Measurements from ENCODE around the gene OPN4. TPM values are rescaled to one million over a fixed set of nuclear protein-coding genes. Genes with fewer than 3 reads are reported as not detected.

OPN4 gene
- total RNA-seq, 1 donor from 2014 or later: not detected

DNA sequence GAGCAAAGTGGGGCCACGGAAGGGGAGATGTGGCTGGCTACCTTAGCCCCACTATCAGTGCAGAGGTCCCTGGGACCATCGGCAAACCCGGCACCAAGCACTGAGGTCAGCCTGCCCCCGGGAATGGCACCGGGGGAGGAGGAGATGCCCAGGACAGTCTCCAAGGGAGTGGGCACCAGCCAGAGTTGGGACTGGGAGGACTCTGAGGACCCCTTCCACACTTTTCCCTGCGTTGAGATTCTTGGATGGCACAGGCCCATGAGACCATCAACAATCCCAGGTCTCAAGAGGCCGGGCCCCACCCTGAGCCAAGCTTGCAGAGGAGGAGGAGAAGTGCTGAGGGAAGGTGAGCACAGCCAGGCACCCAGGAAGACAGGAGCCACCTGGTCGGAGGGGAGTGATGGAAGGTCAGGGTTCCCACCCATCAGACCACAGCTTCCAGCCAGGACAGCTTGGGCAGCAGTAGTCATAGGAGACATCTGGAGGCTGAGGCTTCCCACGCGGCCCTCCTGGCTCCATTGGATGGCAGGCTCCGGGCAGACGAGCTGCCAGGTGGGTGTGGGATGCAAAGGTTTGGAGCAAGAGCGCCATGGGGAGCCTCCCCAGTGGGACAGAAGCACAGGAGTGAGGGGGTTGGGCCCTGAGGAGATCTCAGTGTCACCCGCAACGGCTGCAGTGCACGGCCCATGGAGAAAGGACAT lies 2.6 kb upstream of the OPN4 start:
- Mint-ChIP-seq H3K4me1 (no peaks in the 10 kb centered on the region), H3K27me3 (no peaks in the 10 kb centered on the region), H3K4me3 (no peak overlapping the region), H3K27ac (no peak overlapping the region), H3K36me3 (ENCODE audit: low read depth) (no peaks in the 10 kb centered on the region), H3K9me3 (no peaks in the 10 kb centered on the region)
- DNase-seq: no peak
- intact Hi-C loops (cut with micrococcal nuclease): no loop called here

DNA sequence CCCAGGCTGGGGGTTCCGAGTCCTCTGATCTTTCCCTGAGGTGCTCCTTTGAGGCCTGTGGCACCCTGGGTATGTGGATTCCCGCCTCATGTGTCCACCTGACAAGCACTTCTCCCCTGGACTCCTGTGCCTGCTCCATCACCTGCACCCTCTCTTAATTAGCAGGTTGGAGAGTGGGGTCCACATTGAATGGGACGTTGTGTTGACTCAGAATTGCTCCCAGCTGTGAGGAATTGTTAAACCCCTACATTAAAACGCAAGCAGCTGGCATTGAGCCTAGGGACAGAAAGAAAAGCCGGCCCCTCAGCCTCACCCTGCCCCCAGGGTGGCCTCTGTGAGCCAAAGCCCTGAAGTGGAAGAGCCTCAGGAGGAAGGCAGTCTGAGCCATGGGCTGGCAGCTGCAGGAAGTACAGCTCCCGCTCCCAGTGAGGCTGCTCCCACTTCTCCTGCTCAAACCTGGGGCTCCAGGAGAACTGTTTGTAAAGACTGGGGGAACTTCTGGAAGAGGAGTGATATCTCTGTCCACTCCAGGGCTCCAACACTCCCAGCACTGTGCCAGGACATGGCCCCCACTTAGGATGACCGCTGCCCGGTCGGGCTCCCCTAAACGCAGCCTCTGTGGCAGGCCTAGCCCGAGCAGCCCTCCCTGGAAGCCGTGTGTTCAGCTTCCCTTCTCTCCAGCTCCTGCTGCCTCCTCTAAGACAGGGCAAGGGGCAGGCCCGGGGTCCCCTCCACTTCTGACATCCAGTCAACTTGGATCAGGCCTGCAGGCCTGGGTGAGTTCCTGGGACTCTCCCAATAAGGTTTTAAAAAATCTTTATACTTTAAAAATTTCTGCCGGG lies 1.8 kb upstream of the OPN4 start:
- no peak overlapping the region for H3K4me3 Mint-ChIP-seq
- no peaks in the 10 kb centered on the region for H3K9me3 Mint-ChIP-seq
- H3K36me3 Mint-ChIP-seq (ENCODE audit: low read depth): no peaks in the 10 kb centered on the region
- no peaks in the 10 kb centered on the region for H3K4me1 Mint-ChIP-seq
- intact Hi-C loops (cut with micrococcal nuclease): no loop called here
- no peak for DNase-seq
- no peaks in the 10 kb centered on the region for H3K27me3 Mint-ChIP-seq
- no peak overlapping the region for H3K27ac Mint-ChIP-seq

DNA sequence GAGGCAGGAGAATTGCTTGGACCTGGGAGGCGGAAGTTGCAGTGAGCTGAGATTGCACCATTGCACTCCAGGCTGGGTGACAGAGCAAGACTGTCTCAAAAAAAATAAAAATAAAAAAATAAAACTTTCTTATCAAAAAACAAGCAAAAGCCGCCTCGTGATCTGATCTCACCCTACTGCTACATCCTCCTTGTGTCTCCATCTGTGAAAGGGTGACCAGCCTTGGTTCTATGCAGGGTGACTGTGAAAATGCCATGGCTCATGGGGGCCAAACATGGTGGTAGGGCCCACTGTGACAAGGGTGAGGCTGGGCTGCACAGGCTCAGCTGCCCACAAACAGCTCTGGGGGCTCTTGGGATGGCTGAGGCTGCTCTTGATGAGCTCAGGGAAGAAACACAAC lies 968 bp upstream of the OPN4 start:
- Mint-ChIP-seq H3K27me3 (no peaks in the 10 kb centered on the region), H3K36me3 (ENCODE audit: low read depth) (no peaks in the 10 kb centered on the region), H3K9me3 (no peaks in the 10 kb centered on the region), H3K4me3 (no peak overlapping the region), H3K27ac (no peak overlapping the region), H3K4me1 (no peaks in the 10 kb centered on the region)
- intact Hi-C loops (cut with micrococcal nuclease): no loop called here
- DNase-seq: no peak

DNA sequence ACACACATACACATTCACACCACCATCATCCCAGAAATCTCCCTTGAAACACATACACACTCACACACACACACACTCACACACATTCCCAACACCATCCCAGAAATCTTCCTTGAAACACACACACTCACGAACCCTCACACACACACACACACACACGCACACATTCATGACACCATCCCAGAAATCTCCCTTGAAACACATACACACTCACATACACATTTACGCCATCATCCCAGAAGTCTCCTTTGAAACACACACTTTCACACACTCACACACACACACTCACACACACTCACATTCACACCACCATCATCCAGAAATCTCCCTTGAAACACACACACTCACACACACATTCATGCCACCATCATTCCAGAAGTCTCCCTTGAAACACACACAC lies 360 bp upstream of the OPN4 start:
- H3K27ac Mint-ChIP-seq: no peak overlapping the region
- H3K9me3 Mint-ChIP-seq: no peaks in the 10 kb centered on the region
- H3K36me3 Mint-ChIP-seq (ENCODE audit: low read depth): no peaks in the 10 kb centered on the region
- H3K27me3 Mint-ChIP-seq: no peaks in the 10 kb centered on the region
- no peak overlapping the region for H3K4me3 Mint-ChIP-seq
- intact Hi-C loops (cut with micrococcal nuclease): no loop called here
- H3K4me1 Mint-ChIP-seq: no peaks in the 10 kb centered on the region
- no peak for DNase-seq

DNA sequence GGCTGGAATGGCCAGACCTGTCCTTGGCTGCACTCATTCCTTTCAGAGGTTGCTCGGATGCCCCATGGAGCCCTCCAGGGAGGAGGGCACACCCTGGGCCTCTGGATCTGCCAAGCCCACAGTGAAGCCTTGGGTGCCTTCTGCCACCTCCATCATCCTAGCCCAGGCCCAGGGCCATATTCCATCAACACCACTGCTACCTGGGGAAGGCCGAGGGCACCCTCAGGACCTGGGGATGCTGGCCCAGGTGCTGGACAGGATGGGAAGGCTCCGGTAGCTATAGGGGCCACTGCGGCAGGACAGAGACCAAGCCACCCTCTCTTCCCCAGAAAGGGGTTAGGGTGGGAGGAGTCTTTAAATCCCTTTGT lies 810 bp downstream of the OPN4 start:
- no peaks in the 10 kb centered on the region for H3K4me1 Mint-ChIP-seq
- no peaks in the 10 kb centered on the region for H3K36me3 Mint-ChIP-seq (ENCODE audit: low read depth)
- H3K27ac Mint-ChIP-seq: no peak overlapping the region
- intact Hi-C loops (cut with micrococcal nuclease): no loop called here
- H3K4me3 Mint-ChIP-seq: no peak overlapping the region
- no peaks in the 10 kb centered on the region for H3K9me3 Mint-ChIP-seq
- H3K27me3 Mint-ChIP-seq: no peaks in the 10 kb centered on the region
- DNase-seq: no peak

DNA sequence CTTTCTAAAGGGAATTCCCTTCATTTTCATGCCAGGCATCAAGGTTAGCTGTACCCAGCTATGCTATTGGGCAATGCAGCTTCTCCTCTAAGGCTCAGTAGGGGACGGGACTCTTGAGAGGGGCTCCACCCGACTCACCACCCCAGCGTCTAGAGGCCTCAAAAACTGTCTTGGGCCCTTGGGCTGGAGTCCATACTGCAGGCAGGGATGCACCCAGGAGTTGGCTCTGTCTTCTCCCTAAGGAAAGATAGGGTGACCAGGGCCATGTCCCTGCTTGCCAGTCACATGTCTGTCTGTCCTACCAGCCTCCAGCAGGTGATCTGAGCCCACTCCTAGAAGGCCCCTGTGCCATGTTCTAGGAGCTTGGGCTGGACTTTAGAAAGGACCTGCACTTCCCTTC lies 1.2 kb downstream of the OPN4 start:
- intact Hi-C loops (cut with micrococcal nuclease): no loop called here

DNA sequence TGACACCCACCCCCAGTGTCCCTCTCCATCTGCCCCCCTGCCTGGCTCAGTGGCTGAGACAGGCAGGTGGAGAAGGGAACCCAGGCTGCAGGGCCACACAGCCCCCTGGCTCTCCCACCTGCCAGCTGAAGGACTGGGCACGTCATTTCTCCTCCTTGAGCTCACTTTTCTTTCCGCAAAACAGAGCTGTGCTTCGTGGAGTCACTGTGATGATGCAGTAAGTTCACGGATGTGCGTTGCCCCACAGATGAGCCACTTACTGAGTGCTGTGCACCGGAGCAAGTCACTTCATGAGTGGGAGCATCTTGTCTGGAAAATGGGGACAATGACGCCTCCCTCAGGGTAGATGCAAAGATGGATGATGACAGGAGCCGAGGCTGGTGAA lies 2.7 kb downstream of the OPN4 start:
- no peaks in the 10 kb centered on the region for H3K27me3 Mint-ChIP-seq
- no peak overlapping the region for H3K4me3 Mint-ChIP-seq
- no peaks in the 10 kb centered on the region for H3K9me3 Mint-ChIP-seq
- intact Hi-C loops (cut with micrococcal nuclease): no loop called here
- no peak for DNase-seq
- no peak overlapping the region for H3K27ac Mint-ChIP-seq
- H3K4me1 Mint-ChIP-seq: no peaks in the 10 kb centered on the region
- H3K36me3 Mint-ChIP-seq (ENCODE audit: low read depth): no peaks in the 10 kb centered on the region

More for the DNA sequence above, 1.2 kb downstream of the OPN4 start:
- Mint-ChIP-seq H3K4me3 (no peak overlapping the region), H3K4me1 (no peaks in the 10 kb centered on the region), H3K36me3 (ENCODE audit: low read depth) (no peaks in the 10 kb centered on the region), H3K27me3 (no peaks in the 10 kb centered on the region), H3K9me3 (no peaks in the 10 kb centered on the region), H3K27ac (no peak overlapping the region)
- DNase-seq: no peak

DNA sequence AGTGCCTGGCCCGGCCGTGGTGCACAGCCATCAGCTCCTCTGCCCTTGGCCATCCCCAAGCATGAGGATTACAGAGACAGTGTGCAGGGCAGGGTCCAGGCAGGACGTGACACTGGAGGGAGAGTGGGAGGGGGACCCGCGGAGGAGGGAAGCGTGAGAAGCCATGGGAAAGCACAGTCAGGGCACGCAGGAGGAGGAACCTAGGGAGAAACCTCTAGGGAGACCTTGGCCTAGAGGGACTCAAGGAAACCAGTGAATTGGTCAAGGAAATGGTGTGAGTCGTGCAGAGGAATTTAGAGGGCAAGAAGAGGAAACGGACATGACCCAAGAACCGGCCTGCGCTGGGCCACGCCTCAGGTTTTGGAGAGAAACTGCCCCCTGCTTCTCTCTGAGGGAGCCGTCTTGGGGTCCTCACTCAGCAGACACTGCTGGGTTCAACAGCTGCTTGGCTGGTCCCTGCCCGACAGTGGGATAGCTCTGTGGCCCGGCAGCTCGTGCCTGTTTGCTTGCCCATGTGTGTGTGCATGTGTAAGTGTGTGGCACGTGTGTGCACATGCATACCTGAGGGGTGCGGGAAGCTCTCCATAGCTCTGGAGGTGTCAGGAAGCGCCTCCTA lies 3.2 kb downstream of the OPN4 start:
- Mint-ChIP-seq H3K27ac (no peak overlapping the region), H3K27me3 (no peaks in the 10 kb centered on the region), H3K4me1 (no peaks in the 10 kb centered on the region), H3K36me3 (ENCODE audit: low read depth) (no peaks in the 10 kb centered on the region), H3K9me3 (no peaks in the 10 kb centered on the region), H3K4me3 (no peak overlapping the region)
- intact Hi-C loops (cut with micrococcal nuclease): no loop called here
- DNase-seq: no peak

DNA sequence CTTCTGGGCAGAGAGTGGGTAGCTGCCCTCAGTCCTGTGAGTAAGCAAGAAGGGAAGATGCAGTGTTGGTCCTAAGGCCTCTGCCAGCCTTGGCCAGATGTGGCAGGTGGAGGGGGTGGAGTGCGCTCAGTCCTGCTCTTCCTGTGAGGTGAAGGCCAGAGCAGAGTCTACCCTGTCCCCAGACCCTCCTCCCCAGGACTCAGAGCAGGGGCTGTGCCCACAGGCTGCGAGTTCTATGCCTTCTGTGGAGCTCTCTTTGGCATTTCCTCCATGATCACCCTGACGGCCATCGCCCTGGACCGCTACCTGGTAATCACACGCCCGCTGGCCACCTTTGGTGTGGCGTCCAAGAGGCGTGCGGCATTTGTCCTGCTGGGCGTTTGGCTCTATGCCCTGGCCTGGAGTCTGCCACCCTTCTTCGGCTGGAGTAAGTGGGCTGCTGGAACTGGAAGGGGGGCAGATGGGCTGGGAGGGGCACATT lies 4.0 kb downstream of the OPN4 start:
- H3K27ac Mint-ChIP-seq: no peak overlapping the region
- H3K36me3 Mint-ChIP-seq (ENCODE audit: low read depth): no peaks in the 10 kb centered on the region
- no peak overlapping the region for H3K4me3 Mint-ChIP-seq
- intact Hi-C loops (cut with micrococcal nuclease): no loop called here
- H3K4me1 Mint-ChIP-seq: no peaks in the 10 kb centered on the region
- H3K27me3 Mint-ChIP-seq: no peaks in the 10 kb centered on the region
- no peak for DNase-seq
- H3K9me3 Mint-ChIP-seq: no peaks in the 10 kb centered on the region

DNA sequence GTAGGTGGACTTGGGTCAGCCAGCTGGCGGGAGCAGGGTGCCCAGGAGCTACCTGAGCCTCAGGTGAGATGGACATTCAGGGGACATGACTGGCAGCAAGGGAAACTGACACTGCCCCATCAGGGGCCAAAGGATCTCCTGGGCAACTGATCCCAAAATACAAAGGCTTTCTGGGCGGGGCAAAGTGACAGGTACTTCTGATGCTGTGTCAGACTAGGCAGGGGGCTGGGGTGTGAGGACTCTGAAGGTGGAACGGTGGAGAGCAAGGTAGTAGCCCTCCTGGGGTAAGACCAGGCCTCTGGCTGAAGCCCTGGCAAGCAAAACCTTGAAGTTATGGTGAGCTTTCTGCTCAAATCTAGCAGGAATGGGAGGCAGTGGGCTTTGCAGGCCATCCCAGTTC lies 4.4 kb downstream of the OPN4 start:
- DNase-seq: no peak
- H3K27ac Mint-ChIP-seq: no peak overlapping the region
- no peaks in the 10 kb centered on the region for H3K36me3 Mint-ChIP-seq (ENCODE audit: low read depth)

DNA sequence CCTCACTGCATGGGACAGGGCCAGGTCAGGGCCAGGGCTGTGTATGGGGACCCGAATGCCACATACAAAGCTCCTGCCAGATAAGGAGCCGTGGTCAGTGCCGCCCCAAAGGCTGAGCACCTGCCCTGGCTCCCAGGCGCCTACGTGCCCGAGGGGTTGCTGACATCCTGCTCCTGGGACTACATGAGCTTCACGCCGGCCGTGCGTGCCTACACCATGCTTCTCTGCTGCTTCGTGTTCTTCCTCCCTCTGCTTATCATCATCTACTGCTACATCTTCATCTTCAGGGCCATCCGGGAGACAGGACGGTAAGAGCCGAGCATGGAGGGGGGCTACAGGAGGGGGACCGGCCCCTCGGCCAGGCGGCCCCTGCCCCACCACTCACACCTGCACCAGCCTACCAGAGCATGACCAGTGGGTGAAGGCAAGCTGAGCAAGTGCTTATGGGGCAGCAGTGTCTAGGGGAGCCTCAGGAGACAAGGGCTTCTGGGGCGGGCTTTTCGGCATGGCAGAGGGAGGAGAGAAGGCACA lies 4.9 kb downstream of the OPN4 start:
- Mint-ChIP-seq H3K9me3 (no peaks in the 10 kb centered on the region), H3K4me3 (no peak overlapping the region), H3K36me3 (ENCODE audit: low read depth) (no peaks in the 10 kb centered on the region), H3K27me3 (no peaks in the 10 kb centered on the region), H3K27ac (no peak overlapping the region), H3K4me1 (no peaks in the 10 kb centered on the region)
- intact Hi-C loops (cut with micrococcal nuclease): no loop called here
- no peak for DNase-seq

More for the DNA sequence above, 4.4 kb downstream of the OPN4 start:
- Mint-ChIP-seq H3K4me3 (no peak overlapping the region), H3K27me3 (no peaks in the 10 kb centered on the region), H3K9me3 (no peaks in the 10 kb centered on the region), H3K4me1 (no peaks in the 10 kb centered on the region)
- intact Hi-C loops (cut with micrococcal nuclease): no loop called here

DNA sequence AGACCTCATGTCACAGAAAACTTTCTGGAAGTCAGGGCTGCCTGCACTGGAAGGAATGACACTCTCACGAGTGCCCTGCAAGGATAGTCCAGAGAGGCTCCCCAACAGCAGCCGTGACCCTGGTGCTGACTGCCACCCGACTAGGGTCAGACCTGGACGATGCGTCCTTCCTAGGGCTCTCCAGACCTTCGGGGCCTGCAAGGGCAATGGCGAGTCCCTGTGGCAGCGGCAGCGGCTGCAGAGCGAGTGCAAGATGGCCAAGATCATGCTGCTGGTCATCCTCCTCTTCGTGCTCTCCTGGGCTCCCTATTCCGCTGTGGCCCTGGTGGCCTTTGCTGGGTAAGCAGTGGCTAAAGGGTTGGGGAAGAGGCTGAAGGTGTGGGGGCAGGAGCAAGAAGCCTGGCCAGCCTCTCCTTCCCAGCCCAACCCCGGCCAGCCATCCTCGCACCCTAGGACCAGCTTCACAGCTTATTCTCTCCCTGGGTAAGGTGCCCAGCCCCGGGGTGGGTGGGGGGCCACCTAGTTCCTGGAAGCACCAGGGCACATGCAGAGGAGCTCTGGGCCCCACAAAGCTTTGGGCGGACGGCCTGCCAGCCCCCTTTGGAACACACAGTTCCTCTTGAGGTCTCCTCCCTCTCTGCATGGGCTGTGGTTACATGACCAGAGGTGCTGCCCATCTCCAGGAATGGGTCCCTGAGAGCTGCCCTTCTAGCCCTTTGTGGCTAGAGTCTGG lies 5.5 kb downstream of the OPN4 start:
- intact Hi-C loops (cut with micrococcal nuclease): no loop called here
- Mint-ChIP-seq H3K27ac (no peak overlapping the region), H3K36me3 (ENCODE audit: low read depth) (no peaks in the 10 kb centered on the region), H3K27me3 (no peaks in the 10 kb centered on the region), H3K4me1 (no peaks in the 10 kb centered on the region), H3K9me3 (no peaks in the 10 kb centered on the region), H3K4me3 (no peak overlapping the region)
- no peak for DNase-seq

DNA sequence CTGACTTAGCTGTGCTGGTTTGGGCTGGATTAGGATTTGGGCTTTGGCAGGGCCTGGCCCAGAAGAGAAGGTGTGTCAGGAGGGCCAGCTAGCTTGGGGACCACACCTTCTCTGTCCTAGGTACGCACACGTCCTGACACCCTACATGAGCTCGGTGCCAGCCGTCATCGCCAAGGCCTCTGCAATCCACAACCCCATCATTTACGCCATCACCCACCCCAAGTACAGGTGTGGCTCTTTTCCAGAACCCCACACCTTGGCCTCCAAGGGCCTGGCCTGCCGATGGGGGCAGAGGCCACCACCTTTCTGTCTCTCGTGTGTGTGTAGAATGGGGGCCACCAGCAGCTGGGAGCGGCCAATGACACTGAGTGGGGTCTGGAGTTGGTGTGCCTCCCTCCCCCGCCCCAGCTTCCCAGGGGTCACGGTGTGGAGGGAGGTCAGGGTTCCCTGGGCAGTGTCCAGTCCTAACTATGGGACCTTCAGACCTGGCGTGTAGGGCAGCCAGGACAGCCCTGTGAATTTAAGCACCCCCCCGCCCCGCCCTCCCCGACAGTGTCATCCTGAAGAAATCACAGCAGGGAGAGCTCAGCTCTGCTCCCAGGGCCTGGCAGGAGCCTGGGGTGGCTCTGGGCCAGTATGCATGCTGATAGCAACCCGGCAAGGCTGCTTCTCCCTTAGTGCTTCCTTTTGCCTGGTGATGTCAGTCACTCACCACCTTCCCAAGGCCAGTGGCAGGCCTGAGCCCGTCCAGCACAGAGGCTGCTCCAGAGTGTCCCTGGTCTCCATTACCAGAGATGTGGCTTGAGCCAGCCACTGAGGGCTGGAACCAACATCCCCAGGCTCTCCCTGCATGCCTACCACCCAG lies 7.0 kb downstream of the OPN4 start:
- no peak overlapping the region for H3K4me3 Mint-ChIP-seq
- H3K27ac Mint-ChIP-seq: no peak overlapping the region
- no peaks in the 10 kb centered on the region for H3K9me3 Mint-ChIP-seq
- H3K4me1 Mint-ChIP-seq: no peaks in the 10 kb centered on the region
- no peaks in the 10 kb centered on the region for H3K36me3 Mint-ChIP-seq (ENCODE audit: low read depth)
- H3K27me3 Mint-ChIP-seq: no peaks in the 10 kb centered on the region
- no peak for DNase-seq
- intact Hi-C loops (cut with micrococcal nuclease): no loop called here

Measured in activated CD4-positive, alpha-beta T cell treated with anti-CD3 and anti-CD28 coated beads, Interleukin-2, amount 10 ng/mL, durations not matched to agents 24 days and 14 days (primary cell).